ENCODE measurements around the gene NUP160.

GRCh38 chr11:47800759-47801158 lies 47.4 kb downstream of the NUP160 start:
- TF ChIP-seq CTCF (IDR thresholded peaks at IDR 0.05; ENCODE audit: low read length) = no peak
- no peak for TF ChIP-seq EZH2 (IDR thresholded peaks at IDR 0.05; ENCODE audit: borderline replicate concordance, low read length)

Data from OCI-LY1 (cell line).